Right ventricle myocardium inferior (tissue), 1 donor: ENCODE measurements around the gene NSD2. TPM values are rescaled to one million over a fixed set of nuclear protein-coding genes. Genes with fewer than 3 reads are reported as not detected.
A peak's percentile ranks its signal among the peaks of the same experiment; 100 is the strongest.
"Not testable (repeated sequence)": the region's sequence is repeated elsewhere in the genome, so short reads cannot be mapped to it uniquely, and the experiment has no call there.

Experiments used
- ATAC-seq: fragments of 200-7000 bp; cut with Tn5 transposase; one replicate; pipeline ENCODE4 v1.9.1; 2020; ENCODE audit warnings: mild to moderate bottlenecking, moderate library complexity
- DNase-seq: peaks from one replicate; pipeline ENCODE4 v3.0.0; 2021; ENCODE audit errors: missing footprints
- intact Hi-C: fragments of 100-400 bp; cut with DNase I; formaldehyde crosslinking; loops from one replicate; pipeline ENCODE4 v1.11.0; 2022
- total RNA-seq: library from RNA; stranded (reverse); fragmentation: NEBNext Ultra II Directional; extraction: Animal tissue kit (Norgen Biotek cat#: 25700); gene quantifications from one replicate; pipeline ENCODE4 v1.2.1, GENCODE V29; 2021
- donor health status: DM: no; HTN: yes; CAD: no; lungs with severe emphysema.

NSD2 gene
- total RNA-seq, 1 donor from 2014 or later = 37.0 TPM

DNA sequence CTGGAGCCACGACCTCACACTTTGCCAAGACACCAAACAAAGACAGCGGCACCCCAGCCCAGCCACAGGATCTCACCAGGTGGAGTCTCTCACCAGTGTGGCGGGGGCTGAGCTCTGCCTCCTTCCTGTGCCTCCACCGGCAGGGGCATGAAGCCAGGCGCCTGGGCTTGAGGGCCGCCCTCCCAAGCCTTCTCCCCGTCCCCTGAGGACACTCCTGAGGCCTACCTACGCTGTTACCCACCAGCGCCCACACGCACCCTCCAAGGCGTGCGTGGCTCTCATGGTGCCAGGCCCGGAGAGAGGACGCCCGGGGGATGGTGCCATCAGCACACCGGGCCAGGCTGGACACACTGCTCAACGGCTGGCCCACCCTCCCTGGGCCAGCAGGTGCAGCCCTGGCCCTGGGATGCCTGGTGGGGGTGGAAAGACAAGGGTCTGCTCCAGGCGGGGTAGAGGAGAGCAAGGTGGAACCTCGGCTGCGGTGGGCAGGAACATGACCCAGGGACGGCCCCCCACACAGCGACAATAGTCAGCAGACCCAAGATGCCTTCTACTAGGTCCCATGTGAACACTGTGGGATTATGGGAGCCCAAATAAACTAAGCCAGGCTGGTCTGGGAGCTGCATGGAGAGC, 115.5 kb downstream of the NSD2 start:
- ATAC-seq = no peak
- intact Hi-C loops = no loop called here
- no peak for DNase-seq

DNA sequence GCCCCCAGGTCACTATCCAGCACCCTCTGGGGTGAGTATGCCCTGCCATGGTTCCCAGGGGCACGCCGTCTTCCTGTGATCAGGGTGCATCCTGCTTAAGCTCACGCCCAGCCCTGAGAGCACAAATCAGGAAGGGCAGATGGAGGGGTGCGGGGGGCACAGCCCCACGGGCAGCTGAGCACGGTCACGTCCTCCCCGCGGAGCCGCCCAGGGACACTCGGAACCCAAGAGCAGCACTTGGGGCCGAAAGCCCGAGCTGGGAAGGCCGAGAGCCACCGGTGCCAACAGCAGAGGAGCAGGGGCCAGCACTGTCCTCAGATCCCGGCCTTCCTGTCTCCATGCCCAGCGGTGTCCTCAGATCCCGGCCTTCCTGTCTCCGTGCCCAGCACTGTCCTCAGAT, 116.1 kb downstream of the NSD2 start:
- intact Hi-C loops = no loop called here
- ATAC-seq (no peak), DNase-seq (no peak)

DNA sequence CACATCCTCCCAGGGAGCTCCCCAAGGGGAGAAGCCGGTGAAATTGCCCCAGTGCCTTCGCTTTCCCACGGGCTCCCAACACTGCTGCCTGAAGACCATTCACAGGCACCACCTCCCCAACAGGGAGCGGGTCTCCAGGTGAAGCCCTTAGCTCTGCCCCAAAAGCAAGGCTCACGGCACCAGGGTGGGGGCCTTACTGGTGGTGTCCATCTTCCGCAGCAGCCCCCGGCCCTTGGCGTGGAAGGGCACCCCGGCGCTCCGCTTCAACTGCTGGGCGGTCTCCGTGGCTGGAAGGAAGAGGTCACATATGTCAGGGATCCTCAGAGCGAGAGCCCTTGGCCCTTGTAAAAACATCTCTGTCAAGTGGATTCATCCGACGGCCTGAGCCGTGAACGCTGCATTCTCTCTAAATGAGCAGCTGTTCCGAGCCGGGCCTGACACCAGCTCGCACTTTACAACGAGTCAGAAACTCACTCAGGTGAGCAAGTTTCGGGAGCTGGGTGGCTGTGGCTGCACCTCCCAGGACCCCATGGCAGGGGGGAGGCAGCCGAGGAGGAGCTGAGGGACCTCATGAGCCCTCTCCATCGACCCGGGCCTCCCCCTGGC, 116.6 kb downstream of the NSD2 start:
- intact Hi-C loops = no loop called here
- ATAC-seq (no peak), DNase-seq (no peak)

DNA sequence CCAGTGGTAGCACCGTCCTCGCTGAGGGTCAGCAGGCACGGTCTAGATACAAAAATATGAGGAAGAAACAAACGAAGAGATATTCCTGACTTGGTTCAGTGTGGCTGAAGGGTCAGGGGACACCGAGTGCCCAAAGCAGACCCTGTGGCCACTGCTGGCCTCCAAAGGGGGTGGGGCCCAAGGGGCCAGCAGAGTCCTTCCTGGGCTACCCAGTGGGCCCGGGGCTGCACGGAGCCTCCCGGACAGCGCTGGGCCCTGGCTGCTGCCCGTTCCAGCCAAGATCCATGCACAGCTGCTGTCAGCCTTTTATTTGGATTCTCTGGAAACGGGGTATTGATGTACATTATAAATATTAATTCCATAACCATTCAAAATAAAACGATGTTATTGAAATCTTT, 117.1 kb downstream of the NSD2 start:
- intact Hi-C loops = no loop called here
- DNase-seq (no peak), ATAC-seq (no peak)

DNA sequence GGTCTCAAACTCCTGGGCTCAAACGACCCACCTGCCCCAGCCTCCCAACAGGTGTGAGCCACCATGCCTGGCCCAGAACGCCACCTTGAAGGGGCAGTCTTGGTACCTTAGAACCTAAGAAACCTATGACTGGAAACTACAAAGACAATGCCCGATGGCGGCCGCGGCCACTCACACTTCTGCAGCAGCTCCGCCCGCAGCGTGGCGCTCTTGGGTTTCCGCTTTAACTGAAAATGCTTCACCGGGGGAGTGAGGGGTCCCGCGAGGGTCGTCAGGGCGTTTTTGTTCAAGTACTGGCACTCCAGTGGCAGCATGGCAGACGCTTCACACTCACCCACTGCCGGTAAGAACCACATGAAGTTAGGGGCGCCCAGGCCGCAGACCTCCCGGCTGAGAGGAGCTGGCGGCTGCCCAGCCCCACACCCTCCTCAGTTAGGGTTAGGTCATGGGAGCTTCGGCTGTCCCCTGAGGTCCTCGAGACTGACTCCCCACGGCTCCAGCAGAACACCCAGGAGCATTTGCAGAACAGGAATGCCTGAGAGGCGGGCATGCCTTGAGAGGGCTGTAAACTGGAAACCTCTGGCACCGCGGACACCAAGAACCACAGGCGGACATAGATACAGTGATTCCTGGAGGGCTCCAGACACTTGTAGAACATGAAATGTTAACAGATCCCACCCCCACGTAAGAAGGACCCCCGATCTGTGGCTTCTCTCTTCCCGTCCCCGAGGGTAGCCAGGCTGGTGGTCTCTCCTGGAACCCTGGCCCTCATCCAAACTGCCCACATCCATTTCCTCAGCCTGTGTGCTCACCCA, 118.5 kb downstream of the NSD2 start:
- ATAC-seq = no peak
- intact Hi-C loops = no loop called here
- DNase-seq = no peak

DNA sequence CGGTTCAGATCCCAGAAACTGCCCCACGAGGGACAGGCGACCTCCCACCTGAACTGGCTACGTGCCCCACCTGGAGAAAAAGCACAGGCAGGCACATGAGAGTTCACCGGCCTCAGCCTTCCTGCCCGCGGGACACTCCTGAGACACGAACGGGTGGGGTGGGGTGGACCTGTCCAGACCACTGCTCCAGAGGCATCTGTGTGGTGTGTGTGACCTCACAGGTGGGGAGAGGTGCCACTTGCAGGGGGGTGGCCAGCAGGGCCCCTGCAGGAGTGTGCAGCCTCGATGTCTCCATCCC, 119.1 kb downstream of the NSD2 start:
- intact Hi-C loops = no loop called here
- ATAC-seq (no peak), DNase-seq (no peak)

DNA sequence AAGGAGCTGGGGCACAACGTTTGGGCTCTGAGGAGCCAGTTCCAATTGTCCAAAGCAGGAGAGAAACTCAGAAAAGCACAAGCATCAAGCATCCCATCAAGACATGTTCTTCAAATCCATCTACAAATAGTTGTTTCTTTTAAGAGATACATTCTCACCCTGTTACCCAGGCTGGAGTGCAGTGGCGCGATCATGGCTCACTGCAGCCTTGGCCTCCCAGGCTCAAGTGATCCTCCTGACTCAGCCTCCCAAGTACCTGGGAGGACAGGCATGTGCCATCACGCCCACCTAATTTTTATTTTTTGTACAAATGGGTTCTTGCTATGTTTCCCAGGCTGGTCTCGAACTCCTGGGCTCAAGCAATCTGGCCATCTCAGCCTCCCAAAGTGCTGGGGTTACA, 119.5 kb downstream of the NSD2 start:
- no peak for ATAC-seq
- intact Hi-C loops = no loop called here
- no peak for DNase-seq

DNA sequence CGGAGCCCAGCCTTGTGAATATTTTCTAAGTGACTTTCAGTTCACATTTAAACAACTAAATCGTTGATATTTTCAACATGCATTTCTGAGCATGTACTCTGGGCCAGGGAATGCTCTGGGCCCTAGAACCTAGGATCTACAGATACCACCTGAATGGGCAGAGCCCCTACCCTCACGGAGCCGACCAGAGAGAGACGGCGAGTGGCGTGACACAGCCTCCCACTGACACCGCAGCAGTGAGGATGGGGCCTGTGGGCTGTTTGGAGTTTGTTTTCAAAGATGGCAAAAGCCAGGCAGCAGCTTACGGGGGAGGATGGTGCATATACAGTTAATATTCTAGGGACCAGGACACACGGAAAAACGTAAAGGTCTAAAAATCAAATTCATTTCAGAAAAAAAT, 119.9 kb downstream of the NSD2 start:
- no peak for DNase-seq
- intact Hi-C loops = no loop called here
- ATAC-seq = no peak

DNA sequence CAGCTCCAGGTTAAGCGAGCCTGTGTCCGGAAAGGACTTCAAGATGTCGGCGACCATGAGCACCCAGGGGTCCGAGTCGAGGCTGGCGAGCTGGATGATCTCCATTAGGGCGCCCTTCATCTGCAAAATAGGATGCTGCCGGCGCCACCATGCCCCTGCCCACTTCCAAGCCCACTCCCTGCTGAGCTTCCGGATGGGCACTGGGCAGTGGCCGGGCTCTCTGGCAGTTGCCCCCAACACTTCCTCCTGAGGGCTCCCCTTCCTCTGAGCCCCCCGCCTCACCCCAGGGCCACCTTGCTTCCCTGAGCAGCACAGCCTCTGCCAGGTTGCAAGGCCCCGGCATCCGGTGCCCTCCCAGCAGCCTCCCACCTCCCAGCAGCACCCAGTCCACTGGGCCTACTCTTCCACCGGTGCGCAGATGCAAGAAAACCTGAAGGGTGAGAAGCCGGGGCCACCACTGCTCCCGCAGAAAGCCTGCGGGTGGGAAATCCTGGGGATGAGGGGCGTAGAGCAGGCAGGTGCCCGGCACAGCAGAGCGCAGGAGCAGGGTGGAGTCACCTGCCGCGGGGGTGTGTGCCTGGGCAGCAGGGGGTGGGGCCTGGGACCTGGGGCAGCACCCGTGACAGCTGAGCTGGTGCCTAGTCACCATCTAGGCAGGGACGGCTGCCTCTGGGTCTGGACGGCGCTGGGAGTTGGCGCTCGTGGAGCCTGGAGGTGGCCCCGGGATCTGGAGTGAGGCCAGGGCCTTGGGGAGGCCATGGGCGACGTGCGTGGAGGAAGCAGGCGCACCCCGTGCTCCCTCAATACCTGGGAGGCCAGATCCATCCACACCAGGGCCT, 120.6 kb downstream of the NSD2 start:
- ATAC-seq (no peak), DNase-seq (no peak)
- intact Hi-C loops = no loop called here

DNA sequence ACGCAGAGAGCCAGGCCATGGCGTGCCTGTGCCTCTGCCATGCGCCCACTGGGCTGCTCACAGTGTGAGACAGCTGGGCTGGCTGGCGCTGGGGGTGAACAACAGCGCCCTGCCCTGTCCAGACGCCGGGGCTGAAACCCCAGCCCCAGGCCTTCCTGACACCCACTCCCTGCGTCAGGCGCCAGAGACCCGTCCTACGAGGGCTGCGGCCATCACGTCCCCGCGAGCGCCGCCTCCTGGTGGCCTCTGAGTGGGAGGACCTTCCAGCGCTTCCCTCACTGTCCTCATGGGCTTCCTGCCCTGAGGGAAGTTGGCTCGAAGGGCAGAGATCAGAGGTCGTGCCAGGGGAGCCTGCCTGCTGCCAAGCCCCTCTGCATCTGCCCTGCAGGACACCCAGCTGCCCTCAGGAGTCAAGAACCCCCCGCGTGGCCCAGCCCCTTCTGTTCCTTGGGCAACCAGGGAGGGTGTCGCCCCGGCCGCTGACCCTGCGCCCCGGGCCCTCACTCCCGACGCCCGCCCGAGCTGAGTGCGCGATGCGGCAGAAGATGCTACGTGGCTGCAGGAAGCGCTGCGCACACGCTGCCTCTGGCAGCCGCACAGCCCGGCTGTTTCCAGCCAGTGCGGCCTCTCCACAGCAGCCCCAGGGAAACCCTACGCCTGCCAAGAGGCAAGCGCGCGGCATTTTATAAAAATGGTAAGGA, 121.4 kb downstream of the NSD2 start:
- DNase-seq = no peak
- peak; percentile 56 for ATAC-seq
- intact Hi-C loops = no loop called here

DNA sequence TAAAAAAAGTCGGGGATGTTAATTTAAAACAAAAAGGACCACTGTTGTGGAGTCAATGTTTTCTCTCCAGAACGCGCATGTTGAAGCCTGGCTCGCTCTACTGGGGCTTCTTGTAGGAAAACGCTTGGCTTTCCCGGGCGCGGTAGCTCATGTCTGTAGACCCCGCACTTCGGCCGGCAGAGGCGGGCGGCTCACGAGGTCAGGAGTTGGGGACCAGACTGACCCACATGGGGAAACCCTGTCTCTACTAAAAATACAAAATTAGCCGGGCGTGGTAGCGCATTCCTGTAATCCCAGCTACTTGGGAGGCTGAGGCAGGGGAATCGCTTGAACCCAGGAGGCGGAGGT, 122.0 kb downstream of the NSD2 start:
- DNase-seq = no peak
- intact Hi-C loops = no loop called here
- ATAC-seq = no peak

DNA sequence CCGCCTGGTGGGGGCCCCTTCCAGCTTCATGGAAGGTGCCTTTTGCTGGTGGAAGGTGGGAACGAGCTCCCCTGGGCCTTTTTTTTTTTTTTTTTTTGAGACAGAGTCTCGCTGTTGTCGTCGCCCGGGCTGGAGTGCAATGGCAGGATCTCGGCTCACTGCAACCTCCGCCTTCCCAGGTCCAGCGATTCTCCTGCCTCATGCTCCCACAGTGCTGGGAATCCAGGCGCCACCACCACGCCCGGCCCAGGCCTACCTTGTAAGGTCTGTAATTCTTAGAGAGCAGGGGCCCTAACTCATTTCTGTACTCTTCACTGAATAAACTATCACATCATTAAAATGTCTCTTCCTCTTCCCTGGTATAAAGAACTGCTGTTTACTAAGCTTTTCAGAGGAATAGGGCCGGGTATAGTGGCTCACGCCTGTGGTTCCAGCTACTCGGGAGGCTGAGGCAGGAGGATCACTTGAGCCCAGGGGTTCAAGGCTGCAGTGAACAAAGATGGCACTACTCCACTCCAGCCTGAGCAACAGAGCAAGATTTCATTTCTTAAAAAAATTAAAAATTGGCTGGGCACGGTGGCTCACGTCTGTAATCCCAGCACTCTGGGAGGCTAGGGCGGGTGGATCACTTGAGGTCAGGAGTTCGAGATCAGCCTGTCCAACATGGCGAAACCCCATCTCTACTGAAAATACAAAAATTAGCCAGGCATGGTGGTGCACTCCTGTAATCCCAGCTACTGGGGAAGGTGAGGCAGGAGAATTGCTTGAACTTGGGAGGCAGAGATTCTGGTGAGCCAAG, 122.7 kb downstream of the NSD2 start:
- DNase-seq, intact Hi-C loops, ATAC-seq: not testable (repeated sequence)

DNA sequence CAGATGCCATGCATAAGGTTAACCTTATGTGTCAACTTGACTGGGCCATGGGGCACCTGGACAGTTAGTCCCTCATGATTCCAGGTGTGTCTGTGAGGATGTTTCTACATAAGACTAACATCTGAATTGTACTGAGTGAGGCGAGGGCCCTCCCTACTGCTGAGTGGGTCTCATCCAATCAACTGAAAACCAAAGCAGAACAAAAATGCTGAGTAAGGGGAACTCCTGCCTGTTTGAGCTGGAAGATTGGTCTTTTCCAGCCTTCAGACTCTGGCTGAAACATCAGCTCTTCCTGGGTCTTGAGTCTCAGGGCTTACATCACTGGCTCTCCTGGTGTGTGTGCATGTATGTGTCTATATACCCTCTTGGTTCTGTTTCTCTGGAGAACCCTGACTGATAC, 123.7 kb downstream of the NSD2 start:
- intact Hi-C loops = no loop called here
- ATAC-seq (no peak), DNase-seq (no peak)

DNA sequence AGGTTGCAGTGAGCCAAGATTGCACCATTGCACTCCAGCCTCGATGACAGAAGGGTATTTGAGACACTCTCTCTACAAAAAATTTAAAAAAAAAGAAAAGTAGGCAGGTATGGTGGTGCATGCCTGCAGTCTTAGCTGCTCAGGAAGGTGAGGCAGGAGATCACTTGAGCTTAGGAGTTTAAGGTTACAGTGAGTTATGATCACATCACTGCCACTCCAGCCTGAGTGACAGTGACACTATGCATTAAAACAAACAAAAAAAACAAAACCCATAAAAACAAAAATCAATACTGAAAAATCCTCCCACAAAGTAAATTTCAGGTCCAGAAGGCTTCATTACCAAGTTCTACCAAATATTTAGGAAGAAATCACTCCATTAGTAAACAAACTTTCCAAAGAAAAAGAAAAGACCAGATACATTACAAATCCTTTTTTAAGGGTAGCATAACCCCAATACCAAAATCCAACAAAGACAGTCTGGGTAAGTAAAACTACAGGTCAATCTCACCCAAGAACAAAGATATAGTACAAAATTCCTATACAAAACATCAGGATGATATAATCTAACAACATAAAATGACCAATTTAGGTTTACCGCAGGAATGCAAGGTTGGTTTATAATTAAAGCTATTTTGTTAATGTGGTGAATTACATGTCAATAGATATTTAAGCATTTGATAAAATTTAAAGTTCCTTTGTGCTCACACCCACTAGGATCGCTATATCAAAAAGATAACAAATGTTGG, 125.8 kb downstream of the NSD2 start:
- intact Hi-C loops = no loop called here
- ATAC-seq = no peak
- DNase-seq = no peak

DNA sequence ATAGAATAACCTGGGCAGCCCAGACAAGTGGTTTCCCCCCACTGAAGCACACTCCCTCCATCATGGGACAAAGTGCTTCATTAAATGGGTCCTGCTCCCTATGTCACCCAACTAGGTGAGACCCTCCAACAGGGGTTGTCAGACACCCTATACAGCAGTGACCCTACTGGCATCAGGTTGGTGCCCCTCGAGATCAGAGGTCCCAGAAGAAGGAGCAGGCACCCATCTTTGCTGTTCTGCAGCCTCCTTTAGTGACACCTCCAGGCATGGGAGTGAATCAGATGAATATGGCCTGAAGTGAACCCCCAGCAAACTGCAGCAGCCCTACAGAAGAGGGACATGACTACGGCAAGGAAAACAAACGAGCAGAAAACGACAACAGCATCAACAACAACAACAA, 126.5 kb downstream of the NSD2 start:
- ATAC-seq (no peak), DNase-seq (no peak)
- intact Hi-C loops = no loop called here

DNA sequence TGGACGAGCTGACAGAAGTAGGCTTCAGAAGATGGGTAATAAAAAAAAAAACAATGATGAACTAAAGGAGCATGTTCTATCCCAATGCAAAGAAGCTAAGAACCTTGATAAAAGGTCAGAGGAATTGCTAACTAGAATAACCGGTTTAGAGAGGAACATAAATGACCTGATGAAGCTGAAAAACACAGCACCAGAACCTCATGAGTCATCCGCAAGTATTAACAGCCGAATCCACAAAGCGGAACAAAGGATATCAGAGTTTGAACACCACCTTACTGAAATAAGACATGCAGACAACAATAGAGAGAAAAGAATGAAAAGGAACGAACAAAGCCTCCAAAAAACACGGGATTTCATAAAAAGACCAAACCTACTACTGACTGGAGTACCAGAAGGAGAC, 127.1 kb downstream of the NSD2 start:
- intact Hi-C loops = no loop called here
- DNase-seq (no peak), ATAC-seq (no peak)

DNA sequence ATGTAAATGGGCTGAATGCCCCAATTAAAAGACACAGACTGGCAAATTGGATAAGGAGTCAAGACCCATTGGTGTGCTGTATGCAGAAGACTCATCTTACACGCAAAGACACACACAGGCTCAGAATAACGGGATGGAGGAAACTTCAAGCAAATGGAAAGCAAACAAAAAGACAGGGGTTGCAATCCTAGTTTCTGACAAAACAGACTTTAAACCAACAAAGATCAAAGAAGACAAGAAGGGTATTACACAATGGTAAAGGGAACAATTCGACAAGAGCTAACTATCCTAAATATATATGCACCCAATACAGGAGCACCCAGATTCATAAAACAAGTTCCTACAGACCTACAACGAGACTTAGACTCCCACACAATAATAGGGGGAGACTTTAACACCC, 128.1 kb downstream of the NSD2 start:
- intact Hi-C loops, DNase-seq, ATAC-seq: not testable (repeated sequence)

DNA sequence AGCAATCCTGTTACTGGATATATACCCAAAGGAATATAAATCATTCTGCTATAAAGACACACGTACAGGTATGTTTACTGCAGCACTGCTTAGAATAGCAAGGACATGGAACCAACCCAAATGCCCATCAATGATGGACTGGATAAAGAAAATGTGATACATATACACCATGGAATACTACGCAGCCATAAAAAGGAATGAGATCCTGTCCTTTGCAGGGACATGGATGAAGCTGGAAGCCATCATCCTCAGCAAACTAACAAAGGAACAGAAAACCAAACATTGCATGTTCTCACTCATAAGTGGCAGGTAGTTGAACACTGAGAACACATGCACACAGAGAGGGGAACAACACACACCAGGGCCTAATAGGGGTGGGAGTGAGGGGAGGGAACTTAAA, 132.2 kb downstream of the NSD2 start:
- not testable (repeated sequence) for DNase-seq, ATAC-seq
- intact Hi-C loops = loop anchor here (10.0 kb wide), 1 partner anchor 59 kb away; no protein-coding TSS in a partner anchor
